WTC11 (cell line): ENCODE results near the gene LLGL1. TPM values are rescaled to one million over a fixed set of nuclear protein-coding genes. Genes with fewer than 3 reads are reported as not detected.
A peak's percentile ranks its signal among the peaks of the same experiment; 100 is the strongest.

Experiments used
- ATAC-seq: fragments of 200-7000 bp; cut with Tn5 transposase; 2 replicates; pipeline ENCODE4 v1.10.0; 2021; ENCODE audit warnings: mild to moderate bottlenecking, moderate library complexity
- CTCF ChIA-PET: fragments of 300-600 bp; sonication (Branson Sonifier 250); formaldehyde crosslinking; loops from one replicate; lab custom pipeline; 2021; ENCODE audit warnings: antibody characterized with exemption; lab: Charles Lee
- POLR2A ChIA-PET: fragments of 350-600 bp; sonication (Branson Sonifier 250); formaldehyde crosslinking; loops from one replicate; lab custom pipeline; 2021; ENCODE audit warnings: antibody characterized with exemption; lab: Charles Lee
- DNase-seq: peaks from one replicate; pipeline ENCODE4 v3.0.0; 2021; ENCODE audit warnings: low spot score
- H3K27ac Mint-ChIP-seq: 2 replicates; pipeline ENCODE4 v1.8.0; 2021; ENCODE audit warnings: mixed read lengths
- H3K27me3 Mint-ChIP-seq: 2 replicates; pipeline ENCODE4 v1.8.0; 2021; ENCODE audit warnings: low read depth, mild to moderate bottlenecking, moderate library complexity, mixed read lengths
- H3K36me3 Mint-ChIP-seq: 2 replicates; pipeline ENCODE4 v1.8.0; 2021; ENCODE audit warnings: mixed read lengths
- H3K4me1 Mint-ChIP-seq: 2 replicates; pipeline ENCODE4 v1.8.0; 2022; ENCODE audit warnings: mixed read lengths
- H3K4me3 Mint-ChIP-seq: 2 replicates; pipeline ENCODE4 v1.8.0; 2021; ENCODE audit warnings: mild to moderate bottlenecking, moderate library complexity, mixed read lengths
- H3K9me3 Mint-ChIP-seq: 2 replicates; pipeline ENCODE4 v1.8.0; 2021; ENCODE audit warnings: mixed read lengths
- ATF2 ChIP-seq: sonication (generic); formaldehyde crosslinking; IDR thresholded peaks from 2 replicates; pipeline ENCODE4 v1.8.1; 2022; ENCODE audit warnings: low read depth, missing genetic modification reagents, borderline replicate concordance
- CBFB ChIP-seq: sonication (generic); formaldehyde crosslinking; IDR thresholded peaks from 2 replicates; pipeline ENCODE4 v1.8.1; 2022; ENCODE audit warnings: mild to moderate bottlenecking, low read depth, missing genetic modification reagents
- CREB1 ChIP-seq: sonication (generic); formaldehyde crosslinking; IDR thresholded peaks from 2 replicates; pipeline ENCODE4 v1.8.0; 2023; ENCODE audit warnings: mild to moderate bottlenecking, missing genetic modification reagents
- E2F4 ChIP-seq: sonication (generic); formaldehyde crosslinking; IDR thresholded peaks from 2 replicates; pipeline ENCODE4 v1.8.1; 2022; ENCODE audit warnings: low read depth, mild to moderate bottlenecking, moderate library complexity, missing genetic modification reagents, borderline replicate concordance
- E2F5 ChIP-seq: sonication (generic); formaldehyde crosslinking; IDR thresholded peaks from 2 replicates; pipeline ENCODE4 v1.8.1; 2022; ENCODE audit warnings: mild to moderate bottlenecking, moderate library complexity, missing genetic modification reagents
- ELF4 ChIP-seq: sonication (generic); formaldehyde crosslinking; IDR thresholded peaks from 2 replicates; pipeline ENCODE4 v1.8.1; 2022; ENCODE audit warnings: low read depth, mild to moderate bottlenecking, moderate library complexity, missing genetic modification reagents
- FOXJ3 ChIP-seq: sonication (generic); formaldehyde crosslinking; IDR thresholded peaks from 2 replicates; pipeline ENCODE4 v1.9.0; 2021; ENCODE audit warnings: missing genetic modification reagents, mild to moderate bottlenecking, borderline replicate concordance
- FOXK1 ChIP-seq: sonication (generic); formaldehyde crosslinking; IDR thresholded peaks from 2 replicates; pipeline ENCODE4 v1.8.0; 2022; ENCODE audit warnings: mild to moderate bottlenecking, moderate library complexity, missing genetic modification reagents
- FOXP4 ChIP-seq: sonication (generic); formaldehyde crosslinking; IDR thresholded peaks from 2 replicates; pipeline ENCODE4 v1.8.0; 2022; ENCODE audit warnings: mild to moderate bottlenecking, missing genetic modification reagents
- HMGA2 ChIP-seq: fragments of 250-450 bp; sonication (Bioruptor Pico); IDR thresholded peaks from 2 replicates; pipeline ENCODE4 v1.4.0; 2021; ENCODE audit warnings: mild to moderate bottlenecking, moderate library complexity
- IRF1 ChIP-seq: sonication (generic); formaldehyde crosslinking; IDR thresholded peaks from 2 replicates; pipeline ENCODE4 v1.8.0; 2023; ENCODE audit warnings: missing genetic modification reagents
- MXD4 ChIP-seq: fragments of 250-450 bp; sonication (Bioruptor Pico); IDR thresholded peaks from 2 replicates; pipeline ENCODE4 v1.8.0; 2021; ENCODE audit warnings: mild to moderate bottlenecking, moderate library complexity, borderline replicate concordance
- NFE2L1 ChIP-seq: sonication (generic); formaldehyde crosslinking; IDR thresholded peaks from 2 replicates; pipeline ENCODE4 v1.8.1; 2023; ENCODE audit warnings: missing genetic modification reagents
- NR1H2 ChIP-seq: sonication (generic); formaldehyde crosslinking; IDR thresholded peaks from 2 replicates; pipeline ENCODE4 v1.9.0; 2021; ENCODE audit warnings: mild to moderate bottlenecking, moderate library complexity, missing genetic modification reagents
- PRDM15 ChIP-seq: sonication (generic); formaldehyde crosslinking; IDR thresholded peaks from 2 replicates; pipeline ENCODE4 v1.8.0; 2022; ENCODE audit warnings: missing genetic modification reagents
- PREB ChIP-seq: sonication (generic); formaldehyde crosslinking; IDR thresholded peaks from 2 replicates; pipeline ENCODE4 v1.8.1; 2022; ENCODE audit warnings: mild to moderate bottlenecking, missing genetic modification reagents, moderate library complexity, borderline replicate concordance
- RORB ChIP-seq: fragments of 250-450 bp; sonication (Bioruptor Pico); IDR thresholded peaks from 2 replicates; pipeline ENCODE4 v1.9.0; 2021; ENCODE audit warnings: mild to moderate bottlenecking
- SP1 ChIP-seq: sonication (generic); formaldehyde crosslinking; conservative IDR thresholded peaks from 2 replicates; pipeline ENCODE4 v1.8.1; 2022; ENCODE audit warnings: missing genetic modification reagents
- ZBTB21 ChIP-seq: sonication (generic); formaldehyde crosslinking; IDR thresholded peaks from 2 replicates; pipeline ENCODE4 v1.8.1; 2023; ENCODE audit warnings: mild to moderate bottlenecking, missing genetic modification reagents, borderline replicate concordance
- ZNF138 ChIP-seq: sonication (generic); formaldehyde crosslinking; conservative IDR thresholded peaks from 2 replicates; pipeline ENCODE4 v1.8.1; 2022; ENCODE audit warnings: mild to moderate bottlenecking, moderate library complexity, missing genetic modification reagents
- total RNA-seq: library from RNA; stranded (reverse); gene quantifications from 3 replicates; pipeline ENCODE4 v1.2.3, GENCODE V29; 2021

Gene LLGL1
- total RNA-seq, 1 experiment from 2014 or later = 87.8 TPM

GRCh38 chr17:18228176-18228682 lies 2.8 kb downstream of the LLGL1 start:
- POLR2A ChIA-PET = no interaction called here
- Mint-ChIP-seq H3K27me3 (no peaks in the 10 kb centered on the region), H3K27ac (peak overlapping the region; percentile 82), H3K4me1 (peaks cover 23% of the 10 kb centered on the region), H3K36me3 (no peaks in the 10 kb centered on the region), H3K4me3 (no peak overlapping the region), H3K9me3 (no peaks in the 10 kb centered on the region)
- CTCF ChIA-PET = interaction anchor here (1.5 kb wide), 1 partner anchor 37 kb away, joined by 3 read pairs; no protein-coding TSS in a partner anchor
- no peak for ATAC-seq
- TF ChIP-seq CBFB (CRISPR knock-in tag) (no peak), FOXJ3 (no peak), FOXK1 (CRISPR knock-in tag) (no peak), ELF4 (no peak), IRF1 (CRISPR knock-in tag) (no peak), CREB1 (CRISPR knock-in tag) (no peak)
- no peak for DNase-seq

DNA sequence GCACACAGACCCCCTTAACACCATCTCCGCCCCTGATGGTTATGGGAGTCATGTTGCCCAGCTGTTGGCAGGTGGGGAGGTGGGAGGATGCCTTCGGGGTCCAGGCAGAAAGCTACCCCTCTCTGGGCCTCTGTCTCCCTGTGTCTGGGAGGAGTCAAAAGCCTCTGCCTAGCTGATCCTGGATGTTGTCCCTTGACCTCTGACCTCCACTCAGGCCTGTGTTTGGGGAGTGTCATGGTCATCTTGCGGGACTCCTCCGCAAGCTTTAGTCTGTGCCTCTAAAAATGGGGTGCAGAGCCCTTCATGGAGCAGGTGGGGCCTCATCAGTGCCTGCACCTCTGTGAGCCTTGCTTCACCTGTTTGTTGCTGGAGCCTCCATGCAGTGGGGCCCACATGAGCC lies 3.8 kb downstream of the LLGL1 start:
- ATAC-seq = no peak
- DNase-seq = no peak
- H3K27ac Mint-ChIP-seq = no peak overlapping the region
- peaks cover 2% of the 10 kb centered on the region; the same call in 1 of the 2 replicates for H3K36me3 Mint-ChIP-seq
- ChIA-PET POLR2A (interaction anchor here (0.8 kb wide), 1 partner anchor 12 kb away, joined by 3 read pairs; no protein-coding TSS in a partner anchor), CTCF (interaction anchor here (1.5 kb wide), 1 partner anchor 38 kb away, joined by 3 read pairs; no protein-coding TSS in a partner anchor)
- H3K4me3 Mint-ChIP-seq = no peak overlapping the region
- H3K9me3 Mint-ChIP-seq = no peaks in the 10 kb centered on the region
- TF ChIP-seq ZBTB21 (CRISPR knock-in tag) = no peak
- no peak for TF ChIP-seq MXD4 (CRISPR knock-in tag)
- no peak for TF ChIP-seq E2F5 (CRISPR knock-in tag)
- TF ChIP-seq NR1H2 (CRISPR knock-in tag) = no peak
- TF ChIP-seq NFE2L1 (CRISPR knock-in tag) = no peak
- no peak for TF ChIP-seq ATF2 (CRISPR knock-in tag)
- no peak for TF ChIP-seq RORB (CRISPR knock-in tag)
- no peak for TF ChIP-seq SP1
- TF ChIP-seq E2F4 = no peak
- no peak for TF ChIP-seq HMGA2 (CRISPR knock-in tag)
- TF ChIP-seq FOXP4 (CRISPR knock-in tag) = no peak
- no peak for TF ChIP-seq PRDM15 (CRISPR knock-in tag)
- no peak for TF ChIP-seq ZNF138 (CRISPR knock-in tag)
- no peak for TF ChIP-seq PREB (CRISPR knock-in tag)
- peaks cover 19% of the 10 kb centered on the region for H3K4me1 Mint-ChIP-seq
- H3K27me3 Mint-ChIP-seq = no peaks in the 10 kb centered on the region
